NCI-H1092 treated with DMSO at 0.1 percent for 48 hours (cell line): Measurements from ENCODE around the gene SIPA1L2.

Experiments used
- DNase-seq: peaks from one replicate; lab custom pipeline; 2025; lab: John Stamatoyannopoulos, UW

The SIPA1L2 gene

GRCh38 chr1:232630047-232630893 lies at the start of gene SIPA1L2:
SIPA1L2 (minus strand) TSS chr1:232630133; CDS start chr1:232515339, 114,794 bp downstream.
- DNase-seq = peak; percentile 93

- no peak for DNase-seq
These were observed 48.4 kb upstream of the SIPA1L2 start for GRCh38 chr1:232678185-232678886.

GRCh38 chr1:232676307-232676706 lies 46.4 kb upstream of the SIPA1L2 start:
- DNase-seq = no peak

- no peak for DNase-seq
These were observed 46.0 kb upstream of the SIPA1L2 start for GRCh38 chr1:232675898-232676297.

GRCh38 chr1:232675260-232675659 lies 45.3 kb upstream of the SIPA1L2 start:
- DNase-seq = no peak

- no peak for DNase-seq
These were observed 43.3 kb upstream of the SIPA1L2 start for GRCh38 chr1:232673256-232673655.

- peak; percentile 18 for DNase-seq
These were observed 40.2 kb upstream of the SIPA1L2 start for GRCh38 chr1:232669981-232670747.

- DNase-seq = no peak
These were observed 37.8 kb upstream of the SIPA1L2 start for GRCh38 chr1:232667778-232668165.

GRCh38 chr1:232667094-232667777 lies 37.3 kb upstream of the SIPA1L2 start:
- no peak for DNase-seq

GRCh38 chr1:232664844-232665777 lies 35.2 kb upstream of the SIPA1L2 start:
- no peak for DNase-seq

GRCh38 chr1:232662910-232663309 lies 33.0 kb upstream of the SIPA1L2 start:
- no peak for DNase-seq

- no peak for DNase-seq
These were observed 28.5 kb upstream of the SIPA1L2 start for GRCh38 chr1:232658386-232658785.

- DNase-seq = no peak
These were observed 27.6 kb upstream of the SIPA1L2 start for GRCh38 chr1:232657426-232658005.

GRCh38 chr1:232655746-232656085 lies 25.8 kb upstream of the SIPA1L2 start:
- DNase-seq = no peak

GRCh38 chr1:232655028-232655745 lies 25.3 kb upstream of the SIPA1L2 start:
- DNase-seq = no peak

GRCh38 chr1:232653789-232654188 lies 23.9 kb upstream of the SIPA1L2 start:
- DNase-seq = no peak

GRCh38 chr1:232650845-232651244 lies 20.9 kb upstream of the SIPA1L2 start:
- DNase-seq = no peak

- no peak for DNase-seq
These were observed 20.5 kb upstream of the SIPA1L2 start for GRCh38 chr1:232650418-232650817.

GRCh38 chr1:232648316-232648715 lies 18.4 kb upstream of the SIPA1L2 start:
- DNase-seq = no peak

GRCh38 chr1:232644209-232644608 lies 14.3 kb upstream of the SIPA1L2 start:
- no peak for DNase-seq
